Activated naive CD8-positive, alpha-beta T cell treated with anti-CD3 and anti-CD28 coated beads for 36 hours (primary cell): ENCODE measurements around the gene TADA3. TPM values are rescaled to one million over a fixed set of nuclear protein-coding genes. Genes with fewer than 3 reads are reported as not detected.

Experiments
- DNase-seq: peaks from one replicate; pipeline ENCODE4 v3.0.0; 2021
- H3K27ac Mint-ChIP-seq: one replicate; pipeline ENCODE4 v1.8.0; 2022; ENCODE audit warnings: mild to moderate bottlenecking, moderate library complexity, mixed read lengths
- H3K27me3 Mint-ChIP-seq: one replicate; pipeline ENCODE4 v1.8.0; 2022; ENCODE audit warnings: mild to moderate bottlenecking, mixed read lengths
- H3K36me3 Mint-ChIP-seq: one replicate; pipeline ENCODE4 v1.8.0; 2021; ENCODE audit warnings: mild to moderate bottlenecking, mixed read lengths
- H3K4me1 Mint-ChIP-seq: one replicate; pipeline ENCODE4 v1.8.0; 2021; ENCODE audit warnings: mixed read lengths
- H3K4me3 Mint-ChIP-seq: one replicate; pipeline ENCODE4 v1.8.0; 2022; ENCODE audit warnings: mild to moderate bottlenecking, moderate library complexity, mixed read lengths
- H3K9me3 Mint-ChIP-seq: one replicate; pipeline ENCODE4 v1.8.0; 2022; ENCODE audit warnings: mixed read lengths
- total RNA-seq, 2 experiments: library from RNA; stranded (reverse); gene quantifications; one replicate each; pipeline ENCODE4 v1.2.3, GENCODE V29; 2021

Gene TADA3
- total RNA-seq, 2 experiments from 2014 or later: 49.5 to 50.8 TPM

GRCh38 chr3:9800529-9800928 is 8.3 kb upstream of the TADA3 start:
- peaks cover 15% of the 10 kb centered on the region for H3K4me1 Mint-ChIP-seq
- H3K36me3 Mint-ChIP-seq: peaks cover 18% of the 10 kb centered on the region
- no peaks in the 10 kb centered on the region for H3K27me3 Mint-ChIP-seq

GRCh38 chr3:9797196-9797945 is 5.1 kb upstream of the TADA3 start:
- H3K4me1 Mint-ChIP-seq: peaks cover 27% of the 10 kb centered on the region
- no peaks in the 10 kb centered on the region for H3K9me3 Mint-ChIP-seq
- no peaks in the 10 kb centered on the region for H3K27me3 Mint-ChIP-seq
- H3K27ac Mint-ChIP-seq: no peak overlapping the region
- peaks cover 40% of the 10 kb centered on the region for H3K36me3 Mint-ChIP-seq
- H3K4me3 Mint-ChIP-seq: no peak overlapping the region
- DNase-seq: no peak

More at GRCh38 chr3:9800529-9800928, 8.3 kb upstream of the TADA3 start:
- Mint-ChIP-seq H3K4me3 (no peak overlapping the region), H3K9me3 (no peaks in the 10 kb centered on the region), H3K27ac (peak overlapping the region; percentile 38)
- DNase-seq: no peak

GRCh38 chr3:9795207-9795606 is 2.9 kb upstream of the TADA3 start:
- no peak for DNase-seq
- H3K4me3 Mint-ChIP-seq: peak overlapping the region; percentile 66
- no peaks in the 10 kb centered on the region for H3K9me3 Mint-ChIP-seq
- H3K36me3 Mint-ChIP-seq: peaks cover 38% of the 10 kb centered on the region
- H3K27ac Mint-ChIP-seq: peak overlapping the region; percentile 69
- no peaks in the 10 kb centered on the region for H3K27me3 Mint-ChIP-seq
- peaks cover 38% of the 10 kb centered on the region for H3K4me1 Mint-ChIP-seq

GRCh38 chr3:9794400-9794799 is 2.1 kb upstream of the TADA3 start:
- peaks cover 37% of the 10 kb centered on the region for H3K36me3 Mint-ChIP-seq
- H3K27me3 Mint-ChIP-seq: no peaks in the 10 kb centered on the region
- no peaks in the 10 kb centered on the region for H3K9me3 Mint-ChIP-seq
- peaks cover 41% of the 10 kb centered on the region for H3K4me1 Mint-ChIP-seq
- H3K27ac Mint-ChIP-seq: peak overlapping the region; percentile 99
- peak overlapping the region; percentile 98 for H3K4me3 Mint-ChIP-seq
- DNase-seq: no peak

- H3K4me3 Mint-ChIP-seq: peak overlapping the region; percentile 98
- H3K4me1 Mint-ChIP-seq: peaks cover 47% of the 10 kb centered on the region
- H3K9me3 Mint-ChIP-seq: no peaks in the 10 kb centered on the region
- no peaks in the 10 kb centered on the region for H3K27me3 Mint-ChIP-seq
- peaks cover 41% of the 10 kb centered on the region for H3K36me3 Mint-ChIP-seq
- no peak for DNase-seq
- H3K27ac Mint-ChIP-seq: peak overlapping the region; percentile 99
These were observed 998 bp upstream of the TADA3 start for GRCh38 chr3:9793161-9793781.

- H3K27me3 Mint-ChIP-seq: no peaks in the 10 kb centered on the region
- H3K4me1 Mint-ChIP-seq: peaks cover 47% of the 10 kb centered on the region
- DNase-seq: no peak
- H3K36me3 Mint-ChIP-seq: peaks cover 46% of the 10 kb centered on the region
- H3K4me3 Mint-ChIP-seq: peak overlapping the region; percentile 98
- peak overlapping the region; percentile 99 for H3K27ac Mint-ChIP-seq
- H3K9me3 Mint-ChIP-seq: no peaks in the 10 kb centered on the region
These were observed 376 bp downstream of the TADA3 start for GRCh38 chr3:9791790-9792404.

- H3K4me3 Mint-ChIP-seq: peak overlapping the region; percentile 6
- peaks cover 53% of the 10 kb centered on the region for H3K36me3 Mint-ChIP-seq
- peaks cover 52% of the 10 kb centered on the region for H3K4me1 Mint-ChIP-seq
- H3K9me3 Mint-ChIP-seq: no peaks in the 10 kb centered on the region
- no peak overlapping the region for H3K27ac Mint-ChIP-seq
- no peaks in the 10 kb centered on the region for H3K27me3 Mint-ChIP-seq
- DNase-seq: no peak
These were observed 1.1 kb downstream of the TADA3 start for GRCh38 chr3:9791127-9791526.

- H3K9me3 Mint-ChIP-seq: no peaks in the 10 kb centered on the region
- DNase-seq: peak; percentile 24
- no peak overlapping the region for H3K4me3 Mint-ChIP-seq
- no peaks in the 10 kb centered on the region for H3K27me3 Mint-ChIP-seq
- H3K27ac Mint-ChIP-seq: peak overlapping the region; percentile 77
- peaks cover 41% of the 10 kb centered on the region for H3K4me1 Mint-ChIP-seq
- H3K36me3 Mint-ChIP-seq: peaks cover 46% of the 10 kb centered on the region
These were observed 4.6 kb downstream of the TADA3 start for GRCh38 chr3:9787714-9788113.

- no peaks in the 10 kb centered on the region for H3K9me3 Mint-ChIP-seq
- no peak overlapping the region for H3K4me3 Mint-ChIP-seq
- no peak for DNase-seq
- H3K36me3 Mint-ChIP-seq: peaks cover 52% of the 10 kb centered on the region
- H3K27ac Mint-ChIP-seq: peak overlapping the region; percentile 77
- no peaks in the 10 kb centered on the region for H3K27me3 Mint-ChIP-seq
- peaks cover 44% of the 10 kb centered on the region for H3K4me1 Mint-ChIP-seq
These were observed 5.2 kb downstream of the TADA3 start for GRCh38 chr3:9786825-9787669.

- H3K9me3 Mint-ChIP-seq: no peaks in the 10 kb centered on the region
- peaks cover 56% of the 10 kb centered on the region for H3K36me3 Mint-ChIP-seq
- no peak overlapping the region for H3K27ac Mint-ChIP-seq
- no peak for DNase-seq
- no peaks in the 10 kb centered on the region for H3K27me3 Mint-ChIP-seq
- H3K4me1 Mint-ChIP-seq: peaks cover 42% of the 10 kb centered on the region
- no peak overlapping the region for H3K4me3 Mint-ChIP-seq
These were observed 6.0 kb downstream of the TADA3 start for GRCh38 chr3:9786209-9786739.

GRCh38 chr3:9785602-9786001 is 6.7 kb downstream of the TADA3 start:
- Mint-ChIP-seq H3K4me3 (no peak overlapping the region), H3K27ac (no peak overlapping the region), H3K36me3 (peaks cover 61% of the 10 kb centered on the region), H3K9me3 (no peaks in the 10 kb centered on the region), H3K4me1 (peaks cover 43% of the 10 kb centered on the region), H3K27me3 (no peaks in the 10 kb centered on the region)
- DNase-seq: no peak

- H3K4me3 Mint-ChIP-seq: no peak overlapping the region
- H3K9me3 Mint-ChIP-seq: no peaks in the 10 kb centered on the region
- no peak for DNase-seq
- H3K27ac Mint-ChIP-seq: no peak overlapping the region
- H3K27me3 Mint-ChIP-seq: no peaks in the 10 kb centered on the region
- H3K36me3 Mint-ChIP-seq: peaks cover 61% of the 10 kb centered on the region
- peaks cover 46% of the 10 kb centered on the region for H3K4me1 Mint-ChIP-seq
These were observed 7.3 kb downstream of the TADA3 start for GRCh38 chr3:9784965-9785364.

- Mint-ChIP-seq H3K9me3 (no peaks in the 10 kb centered on the region), H3K36me3 (peaks cover 56% of the 10 kb centered on the region), H3K27me3 (no peaks in the 10 kb centered on the region), H3K27ac (no peak overlapping the region), H3K4me3 (no peak overlapping the region), H3K4me1 (peaks cover 51% of the 10 kb centered on the region)
- no peak for DNase-seq
These were observed 8.3 kb downstream of the TADA3 start for GRCh38 chr3:9783954-9784353.

- Mint-ChIP-seq H3K4me3 (no peak overlapping the region), H3K4me1 (peaks cover 59% of the 10 kb centered on the region), H3K27ac (no peak overlapping the region), H3K9me3 (no peaks in the 10 kb centered on the region), H3K36me3 (peaks cover 53% of the 10 kb centered on the region), H3K27me3 (no peaks in the 10 kb centered on the region)
- no peak for DNase-seq
These were observed 9.5 kb downstream of the TADA3 start for GRCh38 chr3:9782770-9783169.
